KOPT-K1 (cell line): ENCODE results near the gene CASKIN2.

ENCODE experiments used
- H3K27ac ChIP-seq: fragments of 200-600 bp; sonication (generic); 2 replicates; pipeline ENCODE4 v1.5.1; 2016; ENCODE audit warnings: antibody characterized with exemption, mild to moderate bottlenecking, low read depth, low read length; ENCODE audit not compliant: poor library complexity, severe bottlenecking
- H3K36me3 ChIP-seq: fragments of 200-600 bp; sonication (generic); 2 replicates; pipeline ENCODE4 v1.5.1; 2017; ENCODE audit warnings: antibody characterized with exemption, mild to moderate bottlenecking, low read length, moderate library complexity; ENCODE audit not compliant: insufficient read depth
- H3K9me3 ChIP-seq: fragments of 200-600 bp; sonication (generic); 2 replicates; pipeline ENCODE4 v1.5.1; 2017; ENCODE audit warnings: antibody characterized with exemption, low read length, mild to moderate bottlenecking; ENCODE audit not compliant: insufficient read depth, poor library complexity, severe bottlenecking

CASKIN2 gene

DNA sequence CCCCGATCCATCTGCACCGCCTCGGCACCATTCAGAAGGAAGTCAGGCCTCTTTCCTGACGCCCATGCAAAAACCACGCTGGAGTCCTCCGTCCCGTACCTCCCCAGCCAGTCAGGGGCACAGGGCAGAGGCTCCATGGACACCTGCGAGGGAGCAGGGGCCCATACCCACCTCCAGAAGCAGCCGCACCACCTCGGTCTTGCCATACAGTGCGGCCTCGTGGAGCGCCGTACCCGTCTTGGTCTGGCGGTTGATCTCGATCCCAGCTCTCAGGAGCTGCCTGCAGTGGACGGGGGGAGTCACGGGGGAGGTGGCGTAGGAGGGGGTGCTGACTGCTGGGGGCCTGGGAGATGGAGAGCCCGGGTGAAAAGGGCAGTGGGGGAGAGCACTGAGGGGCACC is 9.2 kb downstream of the CASKIN2 start:
- H3K9me3 ChIP-seq: no peaks in the 10 kb centered on the region
- H3K36me3 ChIP-seq: peaks cover 58% of the 10 kb centered on the region; the same call in 1 of the 2 replicates
- no peak overlapping the region for H3K27ac ChIP-seq

DNA sequence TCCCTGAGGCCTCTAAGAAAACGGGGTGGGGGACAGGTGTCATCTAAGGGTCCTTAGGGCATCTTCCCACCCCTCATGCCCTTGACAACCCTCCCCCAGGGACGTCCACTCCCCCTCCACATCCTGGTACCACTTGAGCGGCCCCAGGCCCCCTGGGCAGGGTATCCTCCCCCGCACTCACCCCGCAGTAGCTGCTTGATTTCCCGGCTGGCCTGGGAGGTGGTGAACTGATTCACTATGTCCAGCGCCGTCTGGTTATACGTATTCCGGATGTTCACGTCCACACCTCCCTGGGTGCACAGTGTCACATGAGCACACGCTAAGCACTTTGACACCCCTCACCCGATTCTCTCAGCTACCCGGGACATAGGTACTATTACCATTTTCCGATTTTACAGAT is 9.7 kb downstream of the CASKIN2 start:
- no peak overlapping the region for H3K27ac ChIP-seq
- peaks cover 63% of the 10 kb centered on the region; the same call in 1 of the 2 replicates for H3K36me3 ChIP-seq
- no peaks in the 10 kb centered on the region for H3K9me3 ChIP-seq

DNA sequence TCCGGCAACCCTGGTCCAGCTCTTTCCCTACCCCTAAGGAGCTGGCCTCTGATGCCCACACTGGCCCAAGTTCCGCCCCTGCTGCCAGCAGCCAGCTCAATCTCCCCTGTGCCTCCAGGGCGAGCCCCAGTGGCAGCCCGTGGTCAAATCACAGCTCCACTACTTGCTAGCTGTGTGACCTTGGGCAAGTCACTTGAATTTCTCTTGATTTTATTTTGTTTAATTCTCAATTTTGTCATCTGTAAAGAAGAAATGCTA is 10.3 kb downstream of the CASKIN2 start:
- no peaks in the 10 kb centered on the region for H3K9me3 ChIP-seq
- H3K27ac ChIP-seq: no peak overlapping the region
- H3K36me3 ChIP-seq: peaks cover 68% of the 10 kb centered on the region; the same call in 1 of the 2 replicates

DNA sequence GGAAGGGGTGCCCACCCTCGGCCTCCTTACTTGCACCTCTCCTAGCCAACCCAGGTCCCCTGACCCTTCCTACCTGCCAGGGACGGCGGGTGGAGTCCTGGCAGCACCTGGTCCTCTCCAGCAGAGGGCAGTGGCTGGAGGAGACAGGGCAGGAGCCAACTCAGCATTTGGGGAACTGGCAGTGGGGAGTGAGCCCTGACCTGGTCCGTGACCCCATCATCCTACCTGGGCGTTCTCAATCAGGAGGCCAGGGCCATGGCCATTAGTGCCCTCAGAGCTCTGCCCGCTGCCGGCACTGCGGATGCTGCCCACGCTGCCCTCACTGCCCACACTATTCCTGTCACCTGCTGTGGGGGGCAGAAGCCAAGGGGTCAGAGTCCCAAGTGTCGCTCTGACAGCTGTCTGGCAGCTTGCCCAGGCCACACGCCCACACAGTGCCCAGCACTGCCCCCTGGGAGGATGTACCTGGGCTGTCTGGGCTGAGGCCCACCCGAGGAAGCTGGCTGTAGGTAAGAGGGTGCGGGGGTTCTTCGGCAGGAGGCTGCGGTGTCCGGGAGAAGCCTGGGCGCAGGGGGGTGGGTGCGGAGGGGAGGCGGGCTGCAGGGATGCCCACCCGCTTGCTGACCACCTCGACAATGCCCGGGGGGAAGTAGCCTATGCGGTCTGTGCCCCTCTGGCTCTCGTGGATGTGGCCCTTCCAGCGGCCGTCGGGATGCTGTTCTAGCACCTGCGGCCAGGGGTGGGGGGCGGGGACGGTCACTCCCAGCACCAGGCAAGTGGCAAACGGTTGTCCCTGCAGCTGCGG is 10.8 kb downstream of the CASKIN2 start:
- Histone ChIP-seq H3K36me3 (peaks cover 69% of the 10 kb centered on the region; the same call in 1 of the 2 replicates), H3K9me3 (no peaks in the 10 kb centered on the region), H3K27ac (no peak overlapping the region)

DNA sequence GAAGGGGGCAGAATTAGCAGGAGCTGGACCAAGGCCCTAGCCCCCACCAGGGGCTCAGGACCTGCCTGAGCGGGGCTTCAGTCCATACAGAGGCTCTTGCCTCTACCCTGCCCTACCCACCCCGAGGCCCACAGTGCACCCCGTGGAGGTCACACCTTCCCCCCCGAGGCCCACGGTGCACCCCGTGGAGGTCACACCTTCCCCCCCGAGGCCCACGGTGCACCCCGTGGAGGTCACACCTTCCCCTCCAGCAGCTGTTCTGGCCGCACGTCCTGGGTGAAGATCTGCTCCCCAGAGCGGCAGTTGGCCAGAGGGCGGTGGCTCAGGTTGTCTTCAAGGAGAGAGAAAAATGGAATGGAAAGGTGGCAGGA is 11.4 kb downstream of the CASKIN2 start:
- Histone ChIP-seq H3K36me3 (peaks cover 69% of the 10 kb centered on the region; the same call in 1 of the 2 replicates), H3K27ac (no peak overlapping the region), H3K9me3 (no peaks in the 10 kb centered on the region)

DNA sequence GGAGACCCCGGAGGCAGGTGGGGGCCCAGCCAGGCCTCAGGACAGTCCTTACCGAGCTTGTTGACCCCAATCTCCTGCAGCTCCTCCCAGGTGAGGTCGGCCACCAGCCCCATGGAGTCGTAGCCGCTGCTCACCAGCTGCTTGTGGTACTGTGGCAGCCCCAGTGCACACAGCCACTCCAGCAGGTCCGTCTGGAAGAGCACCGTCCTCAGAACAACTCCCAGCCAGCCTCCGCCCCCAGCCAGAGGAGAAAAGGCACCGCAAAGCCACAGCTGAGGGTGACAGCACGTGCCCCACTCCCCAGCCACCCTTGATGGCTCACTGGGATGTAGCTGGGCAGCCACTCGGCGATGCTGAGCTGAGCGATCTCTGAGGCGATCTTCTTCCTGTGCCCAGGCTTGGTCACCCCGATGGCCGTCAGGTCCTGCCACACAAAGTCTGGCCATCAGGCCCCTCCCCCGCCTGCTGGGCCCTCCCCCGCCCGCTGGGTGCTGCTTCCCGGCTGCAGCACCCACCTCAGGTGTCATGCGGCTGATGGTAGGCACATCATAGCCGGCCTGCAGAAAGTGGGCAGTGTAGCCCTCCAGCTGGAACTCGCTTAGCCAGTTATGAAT is 11.9 kb downstream of the CASKIN2 start:
- Histone ChIP-seq H3K9me3 (no peaks in the 10 kb centered on the region), H3K36me3 (peaks cover 72% of the 10 kb centered on the region; the same call in 1 of the 2 replicates), H3K27ac (no peak overlapping the region)

DNA sequence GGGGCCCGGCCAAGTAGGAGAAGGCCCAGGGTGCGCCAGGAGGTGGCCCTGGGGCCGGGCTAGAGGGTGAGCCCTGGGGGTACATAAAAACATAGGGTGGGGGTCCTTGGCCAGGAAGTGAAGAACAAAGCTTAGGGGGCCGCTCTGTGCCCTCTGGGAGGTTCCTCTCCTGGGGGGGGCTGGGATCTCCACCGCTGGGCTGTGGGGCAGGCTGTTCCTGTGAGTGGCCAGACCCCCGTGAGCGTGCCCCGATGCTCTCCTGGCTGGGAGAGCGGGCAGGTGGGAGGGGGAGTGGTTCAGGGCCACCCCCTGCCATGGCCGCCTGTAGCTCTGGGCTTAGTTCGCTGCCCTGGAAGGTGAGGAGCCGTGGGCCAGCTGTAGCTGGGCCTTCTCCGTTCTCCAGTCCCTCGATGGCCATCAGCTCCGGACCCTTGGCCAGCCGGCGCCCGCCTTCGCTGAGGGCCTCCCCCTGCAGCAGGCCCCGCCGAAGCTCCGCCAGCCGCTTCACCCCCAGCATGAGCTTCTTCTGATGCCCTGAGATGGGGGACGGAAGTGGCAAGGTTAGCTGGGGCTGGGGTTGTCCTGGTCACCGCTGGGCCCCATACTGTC is 12.5 kb downstream of the CASKIN2 start:
- Histone ChIP-seq H3K27ac (no peak overlapping the region), H3K36me3 (peaks cover 78% of the 10 kb centered on the region; the same call in 1 of the 2 replicates), H3K9me3 (no peaks in the 10 kb centered on the region)

DNA sequence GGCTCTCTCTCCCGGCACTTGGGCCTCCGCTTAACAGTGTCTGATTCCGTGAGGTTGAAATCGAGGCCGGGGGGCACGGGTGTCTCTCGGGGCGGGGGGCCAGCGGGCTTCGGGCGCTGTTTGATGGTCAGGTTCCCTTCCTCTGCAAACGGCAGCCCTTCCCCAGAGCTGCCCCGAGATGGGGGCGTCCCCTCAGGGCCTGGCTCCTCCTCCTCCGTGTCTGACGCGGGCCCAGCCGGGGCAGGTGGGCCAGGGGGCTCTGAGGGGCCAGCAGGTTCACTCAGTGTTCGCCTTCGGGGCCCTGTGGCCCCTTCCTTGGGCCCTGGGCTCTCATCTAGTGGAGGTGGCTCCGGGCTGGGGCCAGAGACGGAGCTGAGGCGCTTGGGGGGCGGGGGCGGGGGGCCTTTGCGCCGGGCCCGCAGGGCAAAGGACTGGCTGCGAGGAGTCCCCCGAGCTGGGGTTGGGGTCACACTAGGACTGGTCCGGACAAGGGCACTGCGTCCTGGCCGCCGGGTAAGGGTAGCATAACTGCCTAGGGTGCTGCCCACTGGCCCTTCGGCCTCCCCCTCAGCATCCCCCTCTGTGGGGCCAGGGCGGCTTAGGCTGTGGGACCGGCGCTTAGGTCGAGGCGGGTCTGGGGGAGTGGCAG is 13.1 kb downstream of the CASKIN2 start:
- no peak overlapping the region for H3K27ac ChIP-seq
- peaks cover 84% of the 10 kb centered on the region; the same call in 1 of the 2 replicates for H3K36me3 ChIP-seq
- H3K9me3 ChIP-seq: no peaks in the 10 kb centered on the region

DNA sequence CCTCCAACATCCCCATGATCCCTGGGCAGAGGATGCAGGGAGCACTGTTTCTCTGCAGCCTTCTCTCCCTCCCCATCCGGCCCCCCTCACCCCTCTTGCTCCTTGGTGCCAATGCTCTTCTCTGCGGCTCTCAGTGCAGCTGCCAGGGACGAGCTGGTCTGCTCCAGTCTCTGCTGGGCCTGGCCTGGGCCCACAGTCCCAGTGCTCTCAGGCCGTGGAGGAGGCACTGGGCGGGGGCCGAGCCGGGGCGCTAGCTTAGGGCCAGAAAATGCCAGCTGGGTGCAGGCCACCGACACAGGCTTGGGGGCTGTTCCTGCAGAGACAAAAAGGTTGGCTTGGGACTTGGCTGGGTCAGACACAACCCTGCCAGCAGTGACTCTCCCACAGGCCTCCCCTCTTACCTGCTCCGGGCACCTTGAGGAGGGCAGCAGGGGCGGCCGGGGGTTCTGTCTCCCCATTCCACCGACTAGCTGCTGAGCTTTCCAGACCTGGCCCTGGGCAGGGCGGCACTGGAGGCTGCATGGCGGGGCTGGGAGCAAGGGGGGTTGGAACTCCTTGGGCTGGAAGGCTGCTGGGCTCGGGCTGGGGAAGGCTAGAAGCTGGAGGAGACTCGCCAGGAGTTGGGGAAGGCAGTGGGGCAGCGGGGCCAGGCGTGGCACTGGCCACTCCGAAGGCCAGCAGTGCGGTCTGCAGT is 13.8 kb downstream of the CASKIN2 start:
- H3K27ac ChIP-seq: no peak overlapping the region
- peaks cover 85% of the 10 kb centered on the region; the same call in 1 of the 2 replicates for H3K36me3 ChIP-seq
- no peaks in the 10 kb centered on the region for H3K9me3 ChIP-seq

DNA sequence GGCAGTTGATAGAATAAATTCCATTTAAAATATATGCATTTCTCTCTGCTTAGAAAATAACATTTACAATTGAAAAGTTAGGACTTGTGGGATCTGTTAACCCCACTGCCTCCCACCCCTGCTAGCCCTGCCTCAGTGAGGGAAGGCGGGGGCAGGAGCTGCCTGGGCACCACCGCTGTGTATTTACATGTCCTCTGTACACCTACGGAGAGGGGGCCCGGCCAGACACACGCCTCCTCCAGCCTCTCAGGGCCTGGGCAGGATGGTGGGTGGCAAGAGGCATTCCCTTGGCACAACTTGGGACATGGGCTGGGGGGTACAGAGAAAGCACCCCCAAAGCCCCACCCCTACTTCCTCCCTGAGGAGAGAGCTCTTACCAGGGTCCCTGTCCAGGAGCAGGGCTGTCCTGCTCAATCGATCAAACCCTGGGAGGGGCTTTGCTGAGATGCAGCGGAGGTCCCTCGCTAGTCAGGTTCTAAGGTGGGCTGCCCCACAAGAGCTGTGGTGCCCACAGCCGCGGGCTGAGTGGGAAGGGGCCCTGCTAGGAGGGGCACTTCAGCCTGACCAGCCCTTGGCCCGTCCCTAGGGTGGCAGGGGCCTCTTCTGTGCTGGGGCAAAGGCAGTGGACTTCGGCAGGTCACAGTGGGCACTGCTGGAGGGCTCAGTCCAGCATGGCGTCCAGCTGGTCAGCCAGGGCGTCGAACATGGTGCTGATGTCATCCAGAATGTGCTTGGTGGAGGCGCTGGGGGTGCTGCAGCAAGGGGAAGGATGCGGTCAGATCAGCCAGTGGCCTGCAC is 14.7 kb downstream of the CASKIN2 start:
- Histone ChIP-seq H3K9me3 (no peaks in the 10 kb centered on the region), H3K36me3 (peaks cover 86% of the 10 kb centered on the region), H3K27ac (no peak overlapping the region)

DNA sequence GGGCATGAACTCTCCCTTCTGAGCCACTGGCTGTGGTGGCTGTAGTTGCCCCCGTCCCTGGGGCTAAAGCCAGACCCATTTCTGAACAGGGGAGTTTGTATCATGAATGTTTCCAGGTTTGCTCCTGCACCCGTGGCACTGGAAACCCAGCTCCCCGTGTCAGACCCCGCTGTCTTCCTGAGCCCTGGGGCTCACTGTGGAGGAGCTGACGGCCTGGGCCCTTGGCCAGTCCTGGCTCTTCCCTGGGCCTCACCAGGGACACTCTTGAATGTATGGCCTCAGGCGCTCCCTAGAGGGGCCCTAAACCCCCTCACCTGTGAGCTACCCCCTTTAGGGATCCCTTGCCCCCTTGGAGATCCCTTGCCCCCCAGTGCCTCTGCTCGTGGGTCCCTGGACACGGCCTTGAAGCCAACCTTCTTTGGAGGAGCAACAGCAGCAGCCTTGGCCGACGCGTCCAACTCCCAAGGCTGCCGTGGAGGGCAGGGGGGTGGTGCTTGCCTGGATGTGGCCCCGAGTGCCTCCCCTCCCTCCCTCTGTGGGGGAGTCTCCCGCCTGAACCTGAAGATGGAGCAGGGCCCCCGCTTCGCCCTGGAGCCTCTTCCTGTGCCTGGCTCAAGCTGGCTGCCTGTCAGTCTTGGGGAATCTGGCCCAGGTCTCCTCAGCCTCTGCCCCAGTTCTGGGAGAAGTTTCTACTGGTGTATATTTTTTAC is 15.9 kb downstream of the CASKIN2 start:
- Histone ChIP-seq H3K36me3 (peaks cover 91% of the 10 kb centered on the region), H3K27ac (no peak overlapping the region)

DNA sequence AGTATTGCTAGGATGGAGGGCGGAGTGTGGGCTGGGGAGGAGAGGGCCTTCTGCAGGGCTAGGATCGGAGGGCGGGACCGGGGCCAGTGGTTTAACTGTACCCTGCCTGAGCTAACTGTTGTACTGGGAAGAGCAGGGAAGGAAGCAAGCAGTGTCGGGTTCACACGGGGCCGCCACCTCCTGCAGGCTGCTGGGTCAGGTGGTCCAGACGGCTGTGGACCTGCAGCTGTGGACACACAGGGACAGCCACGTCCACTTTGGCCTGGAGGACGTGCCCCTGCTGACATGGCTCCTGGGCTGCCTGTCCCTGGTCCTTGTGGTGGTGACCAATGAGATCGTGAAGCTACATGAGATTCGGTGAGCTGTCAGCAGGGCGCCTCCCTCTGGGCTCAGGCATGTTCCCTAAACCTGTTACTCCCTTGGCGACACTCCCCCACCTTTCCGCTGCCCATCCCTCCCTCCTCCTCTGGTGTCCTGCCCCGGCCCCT is 16.6 kb downstream of the CASKIN2 start:
- Histone ChIP-seq H3K36me3 (peaks cover 94% of the 10 kb centered on the region), H3K9me3 (no peaks in the 10 kb centered on the region), H3K27ac (no peak overlapping the region)

More for the DNA sequence above, 15.9 kb downstream of the CASKIN2 start:
- H3K9me3 ChIP-seq: no peaks in the 10 kb centered on the region

DNA sequence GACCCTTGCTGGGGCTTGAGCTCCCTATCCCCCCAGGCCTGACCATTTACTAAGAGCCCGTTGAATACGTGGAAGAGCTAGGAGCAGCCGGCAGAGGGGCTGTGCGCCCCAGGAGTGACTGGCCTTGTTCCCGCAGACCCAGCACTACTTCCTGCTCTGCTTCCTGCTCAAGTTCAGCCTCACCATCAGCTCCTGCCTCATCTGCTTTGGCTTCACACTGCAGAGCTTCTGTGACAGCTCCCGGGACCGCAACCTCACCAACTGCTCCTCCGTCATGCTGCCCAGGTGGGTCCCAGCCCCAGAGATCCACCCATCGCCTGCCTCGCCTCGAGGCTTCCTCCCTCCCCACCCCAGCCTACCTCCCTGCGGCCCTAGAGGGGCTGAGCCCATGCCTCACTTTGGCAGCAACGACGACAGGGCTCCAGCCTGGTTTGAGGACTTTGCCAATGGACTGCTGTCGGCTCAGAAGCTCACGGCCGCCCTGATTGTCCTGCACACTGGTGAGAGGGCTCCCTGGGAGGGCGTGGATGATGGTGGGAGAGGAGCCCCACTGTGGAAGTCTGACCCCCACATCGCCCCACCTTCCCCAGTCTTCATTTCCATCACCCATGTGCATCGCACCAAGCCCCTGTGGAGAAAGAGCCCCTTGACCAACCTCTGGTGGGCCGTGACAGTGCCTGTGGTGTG is 17.2 kb downstream of the CASKIN2 start:
- peaks cover 95% of the 10 kb centered on the region for H3K36me3 ChIP-seq
- no peaks in the 10 kb centered on the region for H3K9me3 ChIP-seq
- H3K27ac ChIP-seq: no peak overlapping the region
